CD1c-positive myeloid dendritic cell (primary cell): ENCODE results near the gene DLX2.

Source experiments
- DNase-seq: peaks from one replicate; pipeline ENCODE4 v3.0.0-alpha.2; 2016; ENCODE audit errors: extremely low spot score

The DLX2 gene

GRCh38 chr2:172107690-172108586 lies 5.2 kb upstream of the DLX2 start:
- DNase-seq: no peak

GRCh38 chr2:172106108-172106961 lies 3.6 kb upstream of the DLX2 start:
- peak; percentile 52 for DNase-seq

GRCh38 chr2:172105471-172106107 lies 2.9 kb upstream of the DLX2 start:
- no peak for DNase-seq

- DNase-seq: peak; percentile 87
Measured at GRCh38 chr2:172103471-172104272, 972 bp upstream of the DLX2 start.

GRCh38 chr2:172101821-172102390 lies 794 bp downstream of the DLX2 start:
- no peak for DNase-seq

- no peak for DNase-seq
Measured at GRCh38 chr2:172100935-172101820, 1.5 kb downstream of the DLX2 start.

- DNase-seq: no peak
Measured at GRCh38 chr2:172100080-172100934, 2.4 kb downstream of the DLX2 start.

- DNase-seq: no peak
Measured at GRCh38 chr2:172099472-172100079, 3.1 kb downstream of the DLX2 start.

- DNase-seq: peak; percentile 76
Measured at GRCh38 chr2:172098650-172099471, 3.8 kb downstream of the DLX2 start.

- DNase-seq: no peak
Measured at GRCh38 chr2:172098287-172098649, 4.4 kb downstream of the DLX2 start.

- no peak for DNase-seq
Measured at GRCh38 chr2:172097557-172098131, 5.1 kb downstream of the DLX2 start.

GRCh38 chr2:172096626-172097547 lies 5.8 kb downstream of the DLX2 start:
- DNase-seq: peak; percentile 44

- DNase-seq: no peak
Measured at GRCh38 chr2:172095905-172096625, 6.6 kb downstream of the DLX2 start.

GRCh38 chr2:172095146-172095904 lies 7.4 kb downstream of the DLX2 start:
- peak; percentile 76 for DNase-seq
